Stimulated activated CD4-positive, alpha-beta T cell treated with anti-CD3 and anti-CD28 coated beads, TNF-alpha, amount 100 ng/mL, for 48 hours (primary cell): ENCODE results near the gene MZF1.

Experiments
- DNase-seq, 3 donors: peaks; one replicate each; pipeline ENCODE4 v3.0.0-alpha.2; 2020; ENCODE audit warnings: low read depth in 3 of 3

MZF1 gene

GRCh38 chr19:58513694-58514563 is 59.2 kb downstream of the MZF1 start:
- DNase-seq = peak; percentile 93 to 97 (median 97)

- no peak for DNase-seq
Observed at GRCh38 chr19:58513213-58513693, 59.9 kb downstream of the MZF1 start.
